GM21423 (cell line): ENCODE data around the gene TLE6.
"Not testable (repeated sequence)": the region's sequence is repeated elsewhere in the genome, so short reads cannot be mapped to it uniquely, and the experiment has no call there.

Experiments used
- ATAC-seq: cut with Tn5 transposase; IDR thresholded peaks from one replicate; pipeline ENCODE4 v1.9.1; 2021; ENCODE audit warnings: mild to moderate bottlenecking, moderate library complexity; ENCODE audit not compliant: unreplicated experiment

TLE6 gene

DNA sequence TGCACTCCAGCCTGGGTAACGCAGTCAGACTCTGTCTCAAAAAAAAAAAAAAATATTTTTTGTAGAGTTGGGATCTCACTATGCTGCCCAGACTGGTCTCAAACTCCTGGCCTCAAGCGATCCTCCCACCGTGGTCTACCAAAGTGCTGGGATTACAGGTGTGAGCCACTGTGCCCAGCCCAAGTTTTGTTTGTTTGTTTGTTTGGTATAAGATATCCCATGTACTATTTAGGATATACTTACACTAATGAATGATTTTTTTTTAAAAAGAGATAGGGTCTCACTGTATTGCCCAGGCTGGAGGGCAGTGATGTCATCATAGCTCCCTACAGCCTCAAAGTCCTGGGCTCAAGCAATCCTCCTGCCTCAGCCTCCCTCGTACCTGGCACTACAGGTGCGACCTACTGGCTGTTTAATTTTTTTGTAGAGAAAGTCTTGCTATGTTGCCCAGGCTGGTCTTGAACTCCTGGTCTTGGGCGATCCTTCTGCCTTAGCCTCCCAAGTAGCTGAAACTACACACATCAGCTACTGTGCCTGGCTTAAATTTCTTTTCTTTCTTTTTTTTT is 24.0 kb downstream of the TLE6 start:
- no peak for ATAC-seq

DNA sequence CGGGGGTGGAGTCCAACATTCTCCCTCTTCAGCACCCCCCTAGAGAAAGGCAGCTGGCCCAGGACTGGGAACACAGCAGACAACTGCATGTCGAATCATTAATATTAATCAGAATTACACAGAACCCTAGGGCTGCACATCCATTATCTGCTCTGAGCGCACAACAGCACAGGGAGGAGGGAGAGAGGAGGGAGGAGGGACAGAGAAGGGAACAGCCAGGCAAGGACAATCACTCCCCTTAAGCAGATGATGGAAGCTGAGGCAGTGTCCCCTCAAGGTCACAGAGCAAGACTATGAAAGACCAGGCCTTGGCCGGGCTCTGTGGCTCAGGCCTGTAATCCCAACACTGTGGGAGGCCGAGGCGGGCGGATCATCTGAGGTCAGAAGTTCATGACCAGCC is 25.7 kb downstream of the TLE6 start:
- ATAC-seq, result no peak

GRCh38 chr19:3004522-3004921 is 27.2 kb downstream of the TLE6 start:
- ATAC-seq, result no peak

GRCh38 chr19:3005345-3005744 is 28.0 kb downstream of the TLE6 start:
- ATAC-seq, result no peak

DNA sequence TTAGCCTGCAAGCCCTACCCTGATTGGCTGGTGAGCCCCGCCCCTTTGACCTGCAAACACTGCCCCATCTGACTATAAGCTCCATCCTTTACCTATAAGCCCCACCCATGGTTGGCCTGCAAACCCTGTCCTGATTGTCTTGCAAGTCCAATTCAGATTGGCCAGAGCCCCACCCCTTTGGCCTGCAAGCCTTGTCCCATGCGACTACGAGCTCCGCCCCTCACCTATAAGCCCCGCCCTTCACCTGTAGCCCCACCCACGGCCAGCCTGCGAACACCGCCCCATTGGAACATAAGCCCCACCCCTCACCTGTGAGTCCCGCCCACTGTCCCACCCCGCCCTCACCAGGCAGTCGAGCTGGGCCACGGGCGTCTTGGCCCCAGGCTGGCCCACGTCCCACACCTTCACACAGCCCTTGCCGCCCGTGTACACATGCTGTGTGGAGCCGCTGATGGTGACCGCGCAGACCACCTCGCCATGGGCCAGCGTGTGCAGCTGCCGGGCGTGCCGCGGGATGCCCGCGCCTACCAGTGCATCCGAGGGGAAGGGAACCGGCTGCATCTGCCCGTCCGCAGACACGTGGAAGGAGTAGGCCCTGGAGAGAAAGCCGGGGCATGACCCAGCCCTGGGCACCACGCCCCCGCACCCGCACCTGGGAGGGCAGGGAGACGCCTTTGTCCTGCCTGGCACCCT is 28.9 kb downstream of the TLE6 start:
- no peak for ATAC-seq

GRCh38 chr19:3007975-3008374 is 30.6 kb downstream of the TLE6 start:
- ATAC-seq, result no peak

DNA sequence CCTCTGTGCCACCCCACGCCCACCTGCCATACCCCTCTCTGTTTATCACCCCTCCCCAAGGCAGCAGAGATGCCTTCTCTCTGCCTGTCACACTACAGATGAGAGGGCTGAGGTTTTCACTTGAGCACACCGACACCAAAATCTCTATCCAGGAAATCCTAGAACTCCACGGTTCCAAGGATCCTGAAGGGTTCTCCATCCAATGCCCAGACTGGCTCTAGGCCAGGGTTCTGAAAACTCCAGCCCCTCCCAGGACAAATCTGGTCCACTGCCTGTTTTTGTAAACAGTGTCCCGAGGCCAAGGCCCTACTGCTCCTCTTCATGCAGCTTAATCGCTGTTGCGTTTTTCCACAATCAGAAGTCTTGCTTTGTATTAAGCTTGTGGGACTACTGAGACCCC is 31.6 kb downstream of the TLE6 start:
- no peak for ATAC-seq

DNA sequence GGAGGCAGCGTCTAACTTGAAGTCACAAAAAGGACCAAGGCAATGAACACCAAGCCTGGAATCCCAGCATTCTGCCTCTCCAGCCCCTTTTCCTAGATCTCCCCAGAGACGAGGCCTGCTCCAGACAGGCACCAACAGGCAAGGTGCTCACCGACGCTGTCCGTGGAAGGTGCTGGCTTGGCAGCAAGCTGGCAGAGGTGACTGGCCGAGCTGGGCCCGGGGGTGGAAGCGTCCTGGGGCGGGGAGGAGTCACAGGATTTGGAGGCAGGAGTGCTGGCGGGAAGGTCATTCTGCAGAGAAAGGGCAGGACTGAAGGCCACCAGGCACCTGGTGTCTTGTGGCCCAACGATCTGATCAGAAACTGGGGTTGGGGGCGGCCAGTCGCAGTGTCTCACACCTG is 33.5 kb downstream of the TLE6 start:
- ATAC-seq, result no peak

GRCh38 chr19:3012059-3012458 is 34.7 kb downstream of the TLE6 start:
- not testable (repeated sequence) for ATAC-seq

- no peak for ATAC-seq
Observed at GRCh38 chr19:3012621-3013262, 35.4 kb downstream of the TLE6 start.

GRCh38 chr19:3013263-3013725 is 35.9 kb downstream of the TLE6 start:
- ATAC-seq, result no peak

- ATAC-seq, result no peak
Observed at GRCh38 chr19:3014135-3014534, 36.8 kb downstream of the TLE6 start.

GRCh38 chr19:3015126-3016057 is 38.0 kb downstream of the TLE6 start:
- ATAC-seq, result no peak

GRCh38 chr19:3017923-3018322 is 40.6 kb downstream of the TLE6 start:
- no peak for ATAC-seq

DNA sequence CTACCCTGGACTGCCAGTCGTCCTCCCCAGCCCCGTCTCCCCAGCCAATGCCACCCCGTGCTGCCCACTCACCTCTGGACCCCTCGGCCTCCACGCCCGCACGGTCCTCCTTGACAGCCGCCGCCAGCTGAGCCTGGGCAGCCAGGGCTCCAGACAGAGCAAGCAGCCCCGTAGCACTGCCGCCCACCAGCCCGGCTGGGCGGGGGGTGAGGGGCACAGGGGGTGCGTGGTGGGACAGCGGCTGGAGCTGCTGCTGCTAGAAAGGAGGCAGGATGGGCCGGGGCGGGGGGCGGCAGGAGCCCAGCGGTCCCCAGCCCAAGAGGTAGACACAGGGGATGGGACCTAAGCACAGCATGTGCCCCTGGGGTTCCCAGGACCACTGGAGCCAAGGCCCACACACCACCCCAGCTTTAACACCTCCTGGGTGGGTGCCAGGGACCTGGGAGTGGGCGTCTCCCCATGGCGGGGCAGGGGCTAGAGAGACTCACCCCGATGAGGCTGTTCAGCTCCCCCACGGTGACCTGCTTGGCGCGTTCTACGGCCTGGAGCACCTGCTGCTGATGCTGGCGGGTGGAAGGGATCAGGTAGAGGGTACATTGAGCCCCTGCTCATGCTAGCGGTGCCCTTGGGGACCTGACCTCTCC is 42.0 kb downstream of the TLE6 start:
- ATAC-seq, result no peak

DNA sequence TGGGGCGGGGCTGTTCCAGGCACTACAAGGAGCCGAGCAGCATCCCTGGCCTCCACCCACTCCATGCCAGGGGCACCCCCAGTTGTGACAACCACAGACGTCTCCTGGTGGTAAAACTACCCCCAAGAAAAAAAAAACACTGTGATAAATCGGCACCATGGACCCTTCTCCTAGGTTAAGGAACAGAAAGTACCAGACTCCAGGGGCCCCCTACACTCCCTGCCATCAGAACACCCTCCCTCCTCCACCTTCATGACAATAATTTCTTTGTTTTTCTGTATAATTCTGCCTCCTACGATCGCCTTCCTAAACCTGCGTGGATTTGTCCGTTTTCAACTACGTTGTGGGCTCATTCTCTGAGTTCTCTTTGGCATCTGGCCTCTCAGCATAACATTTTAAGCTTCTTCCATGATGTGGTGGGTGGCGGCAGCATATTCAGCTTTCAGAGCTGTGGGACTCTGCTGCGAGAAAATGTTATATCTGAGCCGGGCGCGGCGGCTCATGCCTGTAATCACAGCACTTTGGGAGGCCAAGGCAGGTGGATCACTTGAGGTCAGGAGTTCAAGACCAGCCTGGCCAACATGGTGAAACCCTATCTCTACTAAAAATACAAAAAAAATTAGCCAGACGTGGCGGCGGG is 43.1 kb downstream of the TLE6 start:
- no peak for ATAC-seq

DNA sequence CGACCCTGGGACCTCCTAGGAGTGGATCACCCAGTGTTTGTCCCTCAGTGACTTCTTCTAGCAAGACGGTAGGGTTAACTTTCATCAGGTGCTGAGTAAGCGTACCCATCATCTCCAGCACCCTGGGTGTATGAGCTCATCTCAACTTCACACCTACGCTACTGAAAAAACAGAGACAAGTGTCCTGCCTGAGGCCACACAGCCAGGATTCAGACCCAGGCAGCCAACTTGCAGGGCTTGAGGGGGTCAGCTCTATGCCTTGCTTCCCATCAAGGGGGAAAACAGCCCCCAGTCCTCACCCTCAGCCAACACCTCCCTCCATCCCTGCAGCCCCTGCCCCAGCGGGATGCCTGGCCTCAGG is 47.1 kb downstream of the TLE6 start:
- ATAC-seq, result no peak

GRCh38 chr19:3024870-3025548 is 47.6 kb downstream of the TLE6 start:
- ATAC-seq, result no peak

GRCh38 chr19:3025549-3025886 is 48.2 kb downstream of the TLE6 start:
- ATAC-seq, result no peak

GRCh38 chr19:3026768-3027167 is 49.4 kb downstream of the TLE6 start:
- ATAC-seq, result no peak
